A673 (cell line): Measurements from ENCODE around the gene SUFU. TPM values are rescaled to one million over a fixed set of nuclear protein-coding genes. Genes with fewer than 3 reads are reported as not detected.

Experiments
- BruUV-seq: library from RNA; stranded (reverse); fragments of 400-500 nt; replicated peaks from 2 replicates; lab custom pipeline; 2021; lab: Mats Ljungman, UMichigan
- CTCF ChIA-PET: fragments of 300-600 bp; sonication (Branson Sonifier 250); formaldehyde crosslinking; loops from one replicate; lab custom pipeline; 2022; ENCODE audit warnings: antibody characterized with exemption; lab: Charles Lee
- POLR2A ChIA-PET: fragments of 300-600 bp; sonication (Branson Sonifier 250); formaldehyde crosslinking; loops from one replicate; lab custom pipeline; 2022; ENCODE audit warnings: antibody characterized with exemption; ENCODE audit not compliant: low non-redundant PET; lab: Charles Lee
- DNase-seq: peaks from one replicate; pipeline ENCODE4 v3.0.0-alpha.2; 2015; ENCODE audit warnings: low spot score
- H3K27ac ChIP-seq: fragments of 200-600 bp; sonication (generic); 2 replicates; pipeline ENCODE4 v1.5.1; 2016; ENCODE audit warnings: mixed run types, low read depth, mild to moderate bottlenecking, mixed read lengths, antibody characterized with exemption, low read length; ENCODE audit not compliant: poor library complexity, severe bottlenecking
- H3K27me3 ChIP-seq: fragments of 200-600 bp; sonication (generic); replicated peaks from 2 replicates; pipeline ENCODE4 v1.6.1; 2017; ENCODE audit warnings: mixed run types, low read depth, mild to moderate bottlenecking, mixed read lengths, antibody characterized with exemption, low read length; ENCODE audit not compliant: insufficient read depth, poor library complexity
- H3K36me3 ChIP-seq: fragments of 200-600 bp; sonication (generic); 2 replicates; pipeline ENCODE4 v1.6.1; 2016; ENCODE audit warnings: mixed run types, mild to moderate bottlenecking, mixed read lengths, antibody characterized with exemption, low read length; ENCODE audit not compliant: insufficient read depth, poor library complexity, severe bottlenecking
- H3K4me1 ChIP-seq: fragments of 200-600 bp; sonication (generic); 2 replicates; pipeline ENCODE4 v1.6.1; 2017; ENCODE audit warnings: mixed run types, mild to moderate bottlenecking, mixed read lengths, antibody characterized with exemption, low read length; ENCODE audit not compliant: insufficient read depth, poor library complexity, severe bottlenecking
- H3K4me3 ChIP-seq: fragments of 200-600 bp; sonication (generic); 2 replicates; pipeline ENCODE4 v1.5.1; 2016; ENCODE audit warnings: low read depth, mixed run types, mild to moderate bottlenecking, mixed read lengths, low read length; ENCODE audit not compliant: poor library complexity, severe bottlenecking
- H3K9me3 ChIP-seq: fragments of 200-600 bp; sonication (generic); 2 replicates; pipeline ENCODE4 v1.6.1; 2016; ENCODE audit warnings: mixed run types, low read depth, mild to moderate bottlenecking, mixed read lengths, antibody characterized with exemption, low read length; ENCODE audit not compliant: poor library complexity, severe bottlenecking
- CTCF ChIP-seq: fragments of 300-800, 200-600 bp; sonication (generic); conservative IDR thresholded peaks from 2 replicates; pipeline ENCODE4 v1.5.1; 2017; ENCODE audit warnings: low read depth, mild to moderate bottlenecking, antibody characterized with exemption, low read length, moderate library complexity, mixed read lengths
- EZH2 ChIP-seq: fragments of 200-600 bp; sonication (generic); IDR thresholded peaks from 2 replicates; pipeline ENCODE4 v1.6.1; 2017; ENCODE audit warnings: borderline replicate concordance, low read depth, mild to moderate bottlenecking, mixed read lengths, antibody characterized with exemption, low read length; ENCODE audit not compliant: poor library complexity, severe bottlenecking
- intact Hi-C: fragments of 100-400 bp; cut with micrococcal nuclease; formaldehyde crosslinking; loops from one replicate; pipeline ENCODE4 v1.10.0; 2022; ENCODE audit not compliant: unreplicated experiment
- total RNA-seq: library from RNA; stranded (reverse); gene quantifications from 2 replicates; pipeline ENCODE4 v1.2.3, GENCODE V29; 2021

The SUFU gene
- total RNA-seq, 1 experiment from 2014 or later: 20.5 TPM

GRCh38 chr10:102620138-102620590, 116.4 kb downstream of the SUFU start:
- H3K9me3 ChIP-seq: no peaks in the 10 kb centered on the region
- H3K4me1 ChIP-seq: no peaks in the 10 kb centered on the region
- H3K4me3 ChIP-seq: no peak overlapping the region
- CTCF ChIA-PET: no interaction called here
- BruUV-seq: no TSS peak
- POLR2A ChIA-PET: no interaction called here
- no peak for DNase-seq
- no peaks in the 10 kb centered on the region for H3K27me3 ChIP-seq
- peaks cover 2% of the 10 kb centered on the region for H3K36me3 ChIP-seq
- intact Hi-C loops: no loop called here
- no peak overlapping the region for H3K27ac ChIP-seq
- TF ChIP-seq CTCF (no peak), EZH2 (no peak)

- no peaks in the 10 kb centered on the region for H3K27me3 ChIP-seq
- no peak overlapping the region for H3K4me3 ChIP-seq
- no peak overlapping the region for H3K27ac ChIP-seq
- H3K9me3 ChIP-seq: no peaks in the 10 kb centered on the region
- no TSS peak for BruUV-seq
- intact Hi-C loops: no loop called here
- ChIA-PET POLR2A (no interaction called here), CTCF (no interaction called here)
- no peaks in the 10 kb centered on the region for H3K36me3 ChIP-seq
- TF ChIP-seq EZH2 (no peak), CTCF (no peak)
- no peak for DNase-seq
- H3K4me1 ChIP-seq: no peaks in the 10 kb centered on the region
These were observed 117.0 kb downstream of the SUFU start for GRCh38 chr10:102620591-102621442.

GRCh38 chr10:102621443-102622325, 117.9 kb downstream of the SUFU start:
- no TSS peak for BruUV-seq
- intact Hi-C loops: no loop called here
- TF ChIP-seq EZH2: no peak
- no peak for TF ChIP-seq CTCF
- ChIA-PET CTCF (no interaction called here), POLR2A (no interaction called here)
- no peaks in the 10 kb centered on the region for H3K36me3 ChIP-seq
- H3K4me3 ChIP-seq: no peak overlapping the region
- H3K4me1 ChIP-seq: no peaks in the 10 kb centered on the region
- no peaks in the 10 kb centered on the region for H3K9me3 ChIP-seq
- H3K27ac ChIP-seq: no peak overlapping the region
- DNase-seq: no peak
- no peaks in the 10 kb centered on the region for H3K27me3 ChIP-seq
